SK-N-SH (cell line): ENCODE measurements around the gene TGIF1.

Experiments used
- CHD2 ChIP-seq: fragments of 150-350 bp; IDR thresholded peaks from 2 replicates; pipeline ENCODE4 v1.6.1; 2018; ENCODE audit warnings: low read length; ENCODE audit not compliant: partially characterized antibody
- CTCF ChIP-seq: fragments of 200-600 bp; sonication (generic); IDR thresholded peaks from 2 replicates; pipeline ENCODE4 v1.6.1; 2017; ENCODE audit warnings: antibody characterized with exemption, mild to moderate bottlenecking, moderate library complexity
- EZH2phosphoT487 ChIP-seq: fragments of 200-600 bp; sonication (generic); IDR thresholded peaks from 2 replicates; pipeline ENCODE4 v1.6.1; 2017; ENCODE audit warnings: low read depth, mixed run types, mild to moderate bottlenecking, antibody characterized with exemption, moderate library complexity, borderline replicate concordance
- GABPA ChIP-seq: IDR thresholded peaks from 2 replicates; pipeline ENCODE4 v1.4.0; 2012; ENCODE audit warnings: low read depth, mild to moderate bottlenecking
- MXI1 ChIP-seq: IDR thresholded peaks from 2 replicates; pipeline ENCODE4 v1.6.1; 2012; ENCODE audit warnings: mild to moderate bottlenecking, low read depth, low read length, improper control_type of control experiment
- NRF1 ChIP-seq: IDR thresholded peaks from 2 replicates; pipeline ENCODE4 v1.6.1; 2012; ENCODE audit warnings: low read depth, mild to moderate bottlenecking, low read length
- POLR2AphosphoS5 ChIP-seq: IDR thresholded peaks from 2 replicates; pipeline ENCODE4 v1.6.1; 2012; ENCODE audit warnings: low read depth, low read length
- RAD21 ChIP-seq: IDR thresholded peaks from 2 replicates; pipeline ENCODE4 v1.6.1; 2012; ENCODE audit warnings: mild to moderate bottlenecking, low read length
- SIN3A ChIP-seq: IDR thresholded peaks from 2 replicates; pipeline ENCODE4 v1.6.1; 2012; ENCODE audit warnings: low read depth, mild to moderate bottlenecking, low read length, moderate library complexity, borderline replicate concordance
- SMC3 ChIP-seq: IDR thresholded peaks from 2 replicates; pipeline ENCODE4 v1.6.1; 2012; ENCODE audit warnings: low read depth, low read length, improper control_type of control experiment

- TF ChIP-seq POLR2AphosphoS5, result no peak
- TF ChIP-seq MXI1, result no peak
- TF ChIP-seq CTCF, result no peak
- TF ChIP-seq NRF1, result no peak
- TF ChIP-seq GABPA, result no peak
- no peak for TF ChIP-seq RAD21
- TF ChIP-seq SMC3, result no peak
- no peak for TF ChIP-seq CHD2
- TF ChIP-seq EZH2phosphoT487, result no peak
- TF ChIP-seq SIN3A, result no peak
Observed at GRCh38 chr18:3434685-3435084, 15.3 kb upstream of the TGIF1 start.
